Endodermal cell (in vitro differentiated cells): ENCODE measurements around the gene WDR90. TPM values are rescaled to one million over a fixed set of nuclear protein-coding genes. Genes with fewer than 3 reads are reported as not detected.

Experiments
- DNase-seq: peaks from one replicate; pipeline ENCODE4 v3.0.0-alpha.2; 2017
- H3K27ac ChIP-seq: 2 replicates; pipeline ENCODE4 v1.5.1; 2013; ENCODE audit warnings: mild to moderate bottlenecking, low read depth, low read length, moderate library complexity
- H3K27me3 ChIP-seq: 2 replicates; pipeline ENCODE4 v1.6.1; 2013; ENCODE audit warnings: mild to moderate bottlenecking, low read length, moderate library complexity; ENCODE audit not compliant: insufficient read depth, control insufficient read depth, poor library complexity, severe bottlenecking
- H3K36me3 ChIP-seq: 2 replicates; pipeline ENCODE4 v1.7.0; 2013; ENCODE audit warnings: mild to moderate bottlenecking, low read length, moderate library complexity; ENCODE audit not compliant: control insufficient read depth, insufficient read depth
- H3K4me1 ChIP-seq: one replicate; pipeline ENCODE4 v1.7.0; 2013; ENCODE audit warnings: low read length; ENCODE audit not compliant: control insufficient read depth, insufficient read depth
- H3K4me3 ChIP-seq: 2 replicates; pipeline ENCODE4 v1.5.1; 2013; ENCODE audit warnings: mild to moderate bottlenecking, low read length, moderate library complexity
- H3K9ac ChIP-seq: 2 replicates; pipeline ENCODE4 v1.6.1; 2013; ENCODE audit warnings: mild to moderate bottlenecking, low read length, moderate library complexity; ENCODE audit not compliant: poor library complexity, severe bottlenecking; ENCODE audit errors: extremely low read depth
- H3K9me3 ChIP-seq: 2 replicates; pipeline ENCODE4 v1.6.1; 2013; ENCODE audit warnings: mild to moderate bottlenecking, low read length, moderate library complexity; ENCODE audit not compliant: control insufficient read depth
- H3K27ac Mint-ChIP-seq: 2 replicates; pipeline ENCODE4 v1.8.0; 2020; ENCODE audit warnings: mixed read lengths
- H3K27me3 Mint-ChIP-seq: 2 replicates; pipeline ENCODE4 v1.8.0; 2021; ENCODE audit warnings: mild to moderate bottlenecking, mixed read lengths; ENCODE audit not compliant: insufficient read depth
- H3K36me3 Mint-ChIP-seq: 2 replicates; pipeline ENCODE4 v1.8.0; 2020; ENCODE audit warnings: low read depth, mixed read lengths
- H3K4me1 Mint-ChIP-seq: 2 replicates; pipeline ENCODE4 v1.8.0; 2020; ENCODE audit warnings: mixed read lengths
- H3K4me3 Mint-ChIP-seq: 2 replicates; pipeline ENCODE4 v1.8.0; 2020; ENCODE audit warnings: mild to moderate bottlenecking, moderate library complexity, mixed read lengths
- H3K9me3 Mint-ChIP-seq: 2 replicates; pipeline ENCODE4 v1.8.0; 2020; ENCODE audit warnings: mild to moderate bottlenecking, mixed read lengths
- WGBS, 2 experiments: methylation state at CpG; one replicate each; pipeline versions ENCODE4 v1.1.5 to v1.1.7; 2013; ENCODE audit warnings: missing lambda C conversion rate in 2 of 2, mixed read lengths in 1 of 2; ENCODE audit not compliant: insufficient coverage in 1 of 2, insufficient read length in 1 of 2; 5-methylcytosine and 5-hydroxymethylcytosine counted together
- total RNA-seq, 2 donors: library from RNA; stranded (reverse); fragmentation: NEBNext Ultra II Directional in 1 of 2; extraction: Animal tissue kit (Norgen Biotek cat#: 25700) in 1 of 2; gene quantifications; 2 replicates in 1 of 2; 3 replicates in 1 of 2; pipeline ENCODE4 v1.2.1, GENCODE V29; 2021
- TF ChIP-seq, protein P1 (sequence below): fragments of 200-600 bp; sonication (generic); conservative IDR thresholded peaks from 2 replicates; pipeline ENCODE4 v1.5.0; 2021; ENCODE audit warnings: antibody characterized with exemption, mild to moderate bottlenecking

The WDR90 gene
- total RNA-seq, 2 donors from 2014 or later, result 112 to 120 TPM

- H3K9me3 Mint-ChIP-seq, result no peaks in the 10 kb centered on the region
- H3K4me1 ChIP-seq, result peaks cover 4% of the 10 kb centered on the region
- H3K36me3 Mint-ChIP-seq, result peaks cover 19% of the 10 kb centered on the region
- no peaks in the 10 kb centered on the region for H3K9me3 ChIP-seq
- no peaks in the 10 kb centered on the region for H3K27me3 Mint-ChIP-seq
- 90 to 92% methylated on average over 18 to 22 of the region's 22 CpGs for WGBS, 2 experiments
- peaks cover 27% of the 10 kb centered on the region for H3K36me3 ChIP-seq
- H3K9ac ChIP-seq, result no peak overlapping the region
- DNase-seq, result no peak
- no peaks in the 10 kb centered on the region for H3K27me3 ChIP-seq
- peak overlapping the region; percentile 70 for H3K4me3 Mint-ChIP-seq
- no peak overlapping the region for H3K27ac ChIP-seq
- H3K4me3 ChIP-seq, result no peak overlapping the region
- H3K27ac Mint-ChIP-seq, result peak overlapping the region; percentile 74
- TF ChIP-seq, protein P1, sequence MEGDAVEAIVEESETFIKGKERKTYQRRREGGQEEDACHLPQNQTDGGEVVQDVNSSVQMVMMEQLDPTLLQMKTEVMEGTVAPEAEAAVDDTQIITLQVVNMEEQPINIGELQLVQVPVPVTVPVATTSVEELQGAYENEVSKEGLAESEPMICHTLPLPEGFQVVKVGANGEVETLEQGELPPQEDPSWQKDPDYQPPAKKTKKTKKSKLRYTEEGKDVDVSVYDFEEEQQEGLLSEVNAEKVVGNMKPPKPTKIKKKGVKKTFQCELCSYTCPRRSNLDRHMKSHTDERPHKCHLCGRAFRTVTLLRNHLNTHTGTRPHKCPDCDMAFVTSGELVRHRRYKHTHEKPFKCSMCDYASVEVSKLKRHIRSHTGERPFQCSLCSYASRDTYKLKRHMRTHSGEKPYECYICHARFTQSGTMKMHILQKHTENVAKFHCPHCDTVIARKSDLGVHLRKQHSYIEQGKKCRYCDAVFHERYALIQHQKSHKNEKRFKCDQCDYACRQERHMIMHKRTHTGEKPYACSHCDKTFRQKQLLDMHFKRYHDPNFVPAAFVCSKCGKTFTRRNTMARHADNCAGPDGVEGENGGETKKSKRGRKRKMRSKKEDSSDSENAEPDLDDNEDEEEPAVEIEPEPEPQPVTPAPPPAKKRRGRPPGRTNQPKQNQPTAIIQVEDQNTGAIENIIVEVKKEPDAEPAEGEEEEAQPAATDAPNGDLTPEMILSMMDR, result no peak
- peaks cover 3% of the 10 kb centered on the region for H3K4me1 Mint-ChIP-seq
Observed at GRCh38 chr16:667113-667779, 18.1 kb downstream of the WDR90 start.

DNA sequence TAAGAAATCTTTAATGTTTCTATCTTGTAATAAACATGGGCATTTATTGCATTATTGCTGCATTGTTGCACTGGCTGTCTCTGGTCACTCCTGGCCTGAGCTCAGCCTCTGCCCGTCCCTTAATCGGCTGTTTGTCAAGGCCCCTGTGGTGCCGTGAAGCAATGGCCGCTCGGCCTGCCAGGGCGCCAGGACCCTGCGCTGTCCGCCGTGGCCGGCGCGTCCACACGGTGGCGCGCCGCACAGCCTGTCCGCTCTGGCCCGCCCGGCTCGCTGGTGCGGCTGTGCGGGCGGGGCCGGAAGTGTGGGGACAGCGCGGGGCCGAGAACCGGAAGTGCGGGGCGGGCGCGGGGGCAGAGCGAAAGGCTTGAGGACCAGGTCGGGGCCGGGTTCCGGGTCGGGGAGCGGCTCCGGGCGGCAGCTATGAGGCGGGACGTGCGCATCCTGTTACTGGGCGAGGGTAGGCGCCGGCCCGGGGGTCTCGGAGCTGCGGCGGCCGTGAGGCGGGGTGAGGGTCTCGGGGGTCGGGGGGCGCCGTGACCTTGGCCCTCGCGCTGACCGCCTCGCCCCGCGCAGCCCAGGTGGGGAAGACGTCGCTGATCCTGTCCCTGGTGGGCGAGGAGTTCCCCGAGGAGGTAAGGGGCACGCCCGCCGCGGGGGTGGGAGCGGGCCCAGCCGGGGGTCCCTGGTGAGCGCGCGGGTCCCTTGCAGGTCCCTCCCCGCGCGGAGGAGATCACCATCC, 18.8 kb downstream of the WDR90 start, which contains the start of gene RHOT2:
Gene RHOT2 (plus strand): TSS at position 353 of the 739 bp plus-strand sequence. CDS start 68 bp downstream, at position 421.
- Histone ChIP-seq H3K4me1 (peaks cover 4% of the 10 kb centered on the region), H3K36me3 (peaks cover 31% of the 10 kb centered on the region), H3K9me3 (no peaks in the 10 kb centered on the region), H3K27ac (peak within 1 kb of the TSS; percentile 7), H3K4me3 (peak within 1 kb of the TSS; percentile 88), H3K9ac (peak within 1 kb of the TSS; percentile 76), H3K27me3 (no peaks in the 10 kb centered on the region)
- no peaks in the 10 kb centered on the region for H3K27me3 Mint-ChIP-seq
- H3K4me3 Mint-ChIP-seq, result peak within 1 kb of the TSS; percentile 70
- peak within 1 kb of the TSS; percentile 74 for H3K27ac Mint-ChIP-seq
- WGBS, 2 experiments, result 1 to 2% methylated on average over 29 to 78 of the region's 78 CpGs
- H3K36me3 Mint-ChIP-seq, result peaks cover 20% of the 10 kb centered on the region
- no peaks in the 10 kb centered on the region for H3K9me3 Mint-ChIP-seq
- peak; percentile 96 for DNase-seq
- TF ChIP-seq, protein P1, result peak; percentile 91
- H3K4me1 Mint-ChIP-seq, result peaks cover 3% of the 10 kb centered on the region

- Mint-ChIP-seq H3K9me3 (no peaks in the 10 kb centered on the region), H3K4me1 (peaks cover 3% of the 10 kb centered on the region), H3K27ac (no peak overlapping the region), H3K36me3 (peaks cover 19% of the 10 kb centered on the region), H3K4me3 (peak overlapping the region; percentile 70), H3K27me3 (no peaks in the 10 kb centered on the region)
- H3K27me3 ChIP-seq, result no peaks in the 10 kb centered on the region
- WGBS, 2 experiments, result 3 to 18% methylated on average over 13 to 50 of the region's 50 CpGs
- H3K27ac ChIP-seq, result peak overlapping the region; percentile 7
- peak overlapping the region; percentile 76 for H3K9ac ChIP-seq
- DNase-seq, result no peak
- peaks cover 4% of the 10 kb centered on the region for H3K4me1 ChIP-seq
- TF ChIP-seq, protein P1, result no peak
- H3K36me3 ChIP-seq, result peaks cover 33% of the 10 kb centered on the region
- H3K4me3 ChIP-seq, result peak overlapping the region; percentile 88
- H3K9me3 ChIP-seq, result no peaks in the 10 kb centered on the region
Observed at GRCh38 chr16:668519-669171, 19.5 kb downstream of the WDR90 start.
